Liver (tissue), 3 donors: ENCODE results near the gene ENPP3.

Experiments
- CTCF ChIP-seq: fragments of 150-350 bp; IDR thresholded peaks from 2 replicates; pipeline ENCODE4 v1.5.1; 2017; ENCODE audit warnings: improper control_type of control experiment, low read depth, low read length; ENCODE audit not compliant: missing input control
- EGR1 ChIP-seq, 2 donors: IDR thresholded peaks; 2 replicates each; pipeline ENCODE4 v1.6.1; 2016 to 2018; ENCODE audit warnings: antibody characterized with exemption in 2 of 2, low read depth in 2 of 2
- FOXA1 ChIP-seq: IDR thresholded peaks from 2 replicates; pipeline ENCODE4 v1.6.1; 2016; ENCODE audit warnings: antibody characterized with exemption
- GABPA ChIP-seq, 2 donors: IDR thresholded peaks in 1 of 2; conservative IDR thresholded peaks in 1 of 2; 2 replicates each; pipeline ENCODE4 v1.6.1; 2016; ENCODE audit warnings: antibody characterized with exemption in 2 of 2, mild to moderate bottlenecking in 1 of 2, moderate library complexity in 1 of 2
- HNF4G ChIP-seq: IDR thresholded peaks from 2 replicates; pipeline ENCODE4 v1.6.1; 2016; ENCODE audit warnings: antibody characterized with exemption
- JUND ChIP-seq, 2 donors: IDR thresholded peaks; 2 replicates each; pipeline ENCODE4 v1.6.1; 2016; ENCODE audit warnings: antibody characterized with exemption in 2 of 2
- MAX ChIP-seq: IDR thresholded peaks from 2 replicates; pipeline ENCODE4 v1.6.1; 2016; ENCODE audit warnings: antibody characterized with exemption
- RAD21 ChIP-seq, 2 donors: IDR thresholded peaks; 2 replicates each; pipeline ENCODE4 v1.6.1; 2016; ENCODE audit warnings: antibody characterized with exemption in 2 of 2, mild to moderate bottlenecking in 2 of 2
- SP1 ChIP-seq: IDR thresholded peaks from 2 replicates; pipeline ENCODE4 v1.6.1; 2018; ENCODE audit warnings: antibody characterized with exemption, mild to moderate bottlenecking
- donor health status: healthy.
- donor health status: healthy.

DNA sequence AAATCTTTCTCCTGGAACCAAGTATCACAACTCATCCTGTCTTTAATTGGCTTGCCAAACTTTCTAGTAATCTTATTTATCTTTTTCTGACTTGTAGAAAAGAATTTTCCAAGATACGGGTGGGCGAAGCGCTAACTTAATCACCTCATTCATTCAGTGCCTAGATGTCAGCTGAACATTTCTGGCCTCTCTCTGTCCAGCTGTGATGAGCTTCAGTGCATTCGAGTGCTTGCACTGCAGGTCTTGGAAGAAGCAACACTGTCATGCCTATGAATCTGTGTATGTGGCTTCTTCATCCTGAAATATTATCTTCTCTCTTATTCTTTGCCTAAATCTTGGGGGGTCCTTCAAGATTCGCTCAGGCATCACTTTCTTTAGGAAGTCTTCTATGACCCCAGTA, 154.4 kb downstream of the ENPP3 start:
- TF ChIP-seq FOXA1 (no peak), GABPA (IDR thresholded peaks at IDR 0.05 in 1 of 2, conservative IDR thresholded peaks at IDR 0.05 in 1 of 2) (no peak), CTCF (no peak), HNF4G (no peak), SP1 (no peak), JUND (IDR thresholded peaks at IDR 0.05) (no peak), MAX (no peak), EGR1 (IDR thresholded peaks at IDR 0.05; ENCODE audit: low read depth in 2 of 2) (no peak), RAD21 (IDR thresholded peaks at IDR 0.05) (no peak)
